Ishikawa (cell line): ENCODE measurements around the gene SLC41A1.

Source experiments
- CEBPB ChIP-seq: IDR thresholded peaks from 2 replicates; pipeline ENCODE4 v1.6.1; 2012
- CREB1 ChIP-seq: IDR thresholded peaks from 2 replicates; pipeline ENCODE4 v1.6.1; 2012; ENCODE audit warnings: low read depth
- EGR1 ChIP-seq: IDR thresholded peaks from 2 replicates; pipeline ENCODE4 v1.6.1; 2012
- EP300 ChIP-seq: IDR thresholded peaks from 2 replicates; pipeline ENCODE4 v1.6.1; 2012; ENCODE audit warnings: borderline replicate concordance
- FOXM1 ChIP-seq: IDR thresholded peaks from 2 replicates; pipeline ENCODE4 v1.6.1; 2012; ENCODE audit warnings: low read depth, borderline replicate concordance
- MAX ChIP-seq: IDR thresholded peaks from 2 replicates; pipeline ENCODE4 v1.6.1; 2012
- NFIC ChIP-seq: IDR thresholded peaks from 2 replicates; pipeline ENCODE4 v1.6.1; 2012
- RAD21 ChIP-seq: IDR thresholded peaks from 2 replicates; pipeline ENCODE4 v1.6.1; 2012; ENCODE audit warnings: low read depth
- REST ChIP-seq: IDR thresholded peaks from 2 replicates; pipeline ENCODE4 v1.6.1; 2012; ENCODE audit warnings: low read depth, mild to moderate bottlenecking
- TAF1 ChIP-seq: IDR thresholded peaks from 2 replicates; pipeline ENCODE4 v1.6.1; 2012; ENCODE audit warnings: low read depth, mild to moderate bottlenecking
- TCF12 ChIP-seq: IDR thresholded peaks from 2 replicates; pipeline ENCODE4 v1.6.1; 2012; ENCODE audit warnings: low read depth
- TEAD4 ChIP-seq: IDR thresholded peaks from 2 replicates; pipeline ENCODE4 v1.6.1; 2012
- USF1 ChIP-seq: IDR thresholded peaks from 2 replicates; pipeline ENCODE4 v1.6.1; 2012
- YY1 ChIP-seq: IDR thresholded peaks from 2 replicates; pipeline ENCODE4 v1.6.1; 2012; ENCODE audit warnings: low read depth
- ZBTB7A ChIP-seq: IDR thresholded peaks from 2 replicates; pipeline ENCODE4 v1.6.1; 2012; ENCODE audit warnings: low read depth

Gene SLC41A1

GRCh38 chr1:205811660-205812059, 1.3 kb downstream of the SLC41A1 start:
- no peak for TF ChIP-seq YY1
- no peak for TF ChIP-seq CREB1
- no peak for TF ChIP-seq EP300
- TF ChIP-seq MAX: no peak
- TF ChIP-seq TAF1: no peak
- no peak for TF ChIP-seq REST
- no peak for TF ChIP-seq ZBTB7A
- TF ChIP-seq CEBPB: no peak
- no peak for TF ChIP-seq FOXM1
- no peak for TF ChIP-seq EGR1
- TF ChIP-seq RAD21: no peak
- TF ChIP-seq TEAD4: no peak
- no peak for TF ChIP-seq TCF12
- no peak for TF ChIP-seq NFIC

- no peak for TF ChIP-seq TAF1
These were observed 2.4 kb downstream of the SLC41A1 start for GRCh38 chr1:205810448-205811157.

- TF ChIP-seq TAF1: no peak
- TF ChIP-seq USF1: no peak
- TF ChIP-seq CEBPB: no peak
- no peak for TF ChIP-seq TCF12
These were observed 3.1 kb downstream of the SLC41A1 start for GRCh38 chr1:205809942-205810345.

- no peak for TF ChIP-seq EP300
- no peak for TF ChIP-seq NFIC
- no peak for TF ChIP-seq CREB1
- no peak for TF ChIP-seq USF1
These were observed 3.5 kb downstream of the SLC41A1 start for GRCh38 chr1:205809469-205809868.

- TF ChIP-seq TAF1 (no peak), RAD21 (no peak), EP300 (no peak), CEBPB (no peak), MAX (no peak), TCF12 (no peak), NFIC (no peak), ZBTB7A (no peak), TEAD4 (no peak), REST (no peak)
These were observed 7.8 kb downstream of the SLC41A1 start for GRCh38 chr1:205805082-205805711.

- no peak for TF ChIP-seq ZBTB7A
- no peak for TF ChIP-seq CREB1
- no peak for TF ChIP-seq TAF1
- TF ChIP-seq TEAD4: no peak
- TF ChIP-seq NFIC: no peak
- no peak for TF ChIP-seq FOXM1
- TF ChIP-seq MAX: no peak
- TF ChIP-seq CEBPB: no peak
These were observed 8.4 kb downstream of the SLC41A1 start for GRCh38 chr1:205804605-205805004.
